SK-N-SH (cell line): ENCODE results near the gene UBE3B. TPM values are rescaled to one million over a fixed set of nuclear protein-coding genes. Genes with fewer than 3 reads are reported as not detected.

ENCODE experiments used
- CTCF ChIA-PET: fragments of 300-600, 350-600 bp; formaldehyde crosslinking; extraction: SDS; loops from one replicate; lab custom pipeline; 2021; lab: Yijun Ruan, JAX
- POLR2A ChIA-PET: fragments of 350-600 bp; sonication (Branson Sonifier 250); formaldehyde crosslinking; extraction: SDS; loops from one replicate; lab custom pipeline; 2020; ENCODE audit warnings: antibody characterized with exemption, inconsistent platforms; lab: Yijun Ruan, JAX
- DNase-seq: peaks from one replicate; pipeline ENCODE4 v3.0.0; 2012
- H2AFZ ChIP-seq: fragments of 200-600 bp; sonication (generic); 2 replicates; pipeline ENCODE4 v1.8.1; 2016; ENCODE audit warnings: antibody characterized with exemption, mild to moderate bottlenecking, low read depth
- H3F3A ChIP-seq: fragments of 200-600 bp; sonication (generic); replicated peaks from 2 replicates; pipeline ENCODE3; 2016; ENCODE audit warnings: antibody characterized with exemption, mild to moderate bottlenecking; ENCODE audit not compliant: insufficient read depth
- H3K27ac ChIP-seq, 2 experiments: fragments of 200-500 bp in 1 of 2; fragments of 200-600 bp in 1 of 2; sonication (Bioruptor generic) in 1 of 2; sonication (generic), shearing (Covaris generic) in 1 of 2; 2 replicates each; pipeline versions ENCODE4 v1.5.1 to v1.6.1; 2014 to 2016; ENCODE audit warnings: low read depth in 2 of 2, inconsistent platforms in 1 of 2, low read length in 1 of 2, mild to moderate bottlenecking in 1 of 2, mixed read lengths in 1 of 2
- H3K27me3 ChIP-seq: fragments of 200-600 bp; sonication (generic), shearing (Covaris generic); 2 replicates; pipeline ENCODE4 v1.6.1; 2016; ENCODE audit warnings: mixed run types; ENCODE audit not compliant: insufficient read depth
- H3K36me3 ChIP-seq, 2 experiments: fragments of 200-500 bp in 1 of 2; fragments of 200-600 bp in 1 of 2; sonication (Bioruptor generic) in 1 of 2; sonication (generic) in 1 of 2; replicated peaks in 1 of 2; 2 replicates each; pipeline versions ENCODE3 to v1.5.1; 2014 to 2016; ENCODE audit warnings: low read length in 1 of 2, mild to moderate bottlenecking in 1 of 2; ENCODE audit not compliant: insufficient read depth in 2 of 2, control insufficient read depth in 1 of 2
- H3K4me1 ChIP-seq, 2 experiments: fragments of 200-500 bp in 1 of 2; fragments of 200-600 bp in 1 of 2; sonication (Bioruptor generic) in 1 of 2; sonication (generic), shearing (Covaris generic) in 1 of 2; 2 replicates each; pipeline versions ENCODE4 v1.5.1 to v1.6.1; 2014 to 2016; ENCODE audit warnings: low read depth in 1 of 2, low read length in 1 of 2, mixed run types in 1 of 2; ENCODE audit not compliant: insufficient read depth in 2 of 2, control insufficient read depth in 1 of 2
- H3K4me2 ChIP-seq: fragments of 200-600 bp; sonication (generic), shearing (Covaris generic); 2 replicates; pipeline ENCODE4 v1.6.1; 2017; ENCODE audit warnings: mixed run types
- H3K4me3 ChIP-seq, 2 experiments: fragments of 200-500 bp in 1 of 2; fragments of 200-600 bp in 1 of 2; sonication (Bioruptor generic) in 1 of 2; sonication (generic), shearing (Covaris generic) in 1 of 2; 2 replicates each; pipeline versions ENCODE4 v1.5.1 to v1.8.1; 2014 to 2016; ENCODE audit warnings: low read depth in 2 of 2, inconsistent platforms in 1 of 2, low read length in 1 of 2, mild to moderate bottlenecking in 1 of 2, mixed read lengths in 1 of 2, moderate library complexity in 1 of 2
- H3K79me2 ChIP-seq: fragments of 200-600 bp; sonication (generic); 2 replicates; pipeline ENCODE4 v1.8.1; 2017; ENCODE audit warnings: mild to moderate bottlenecking; ENCODE audit not compliant: insufficient read depth
- H3K9ac ChIP-seq: fragments of 200-600 bp; sonication (generic); 2 replicates; pipeline ENCODE4 v1.6.1; 2017; ENCODE audit warnings: mixed run types
- H3K9me2 ChIP-seq: fragments of 200-600 bp; sonication (generic); 2 replicates; pipeline ENCODE4 v1.6.1; 2017; ENCODE audit warnings: mixed run types
- H3K9me3 ChIP-seq: fragments of 200-600 bp; sonication (generic); 2 replicates; pipeline ENCODE4 v1.6.1; 2017; ENCODE audit warnings: mixed run types, mild to moderate bottlenecking, moderate library complexity
- H4K20me1 ChIP-seq: fragments of 200-600 bp; sonication (generic); 2 replicates; pipeline ENCODE4 v1.6.1; 2017; ENCODE audit warnings: mild to moderate bottlenecking, mixed run types; ENCODE audit not compliant: insufficient read depth
- EZH2phosphoT487 ChIP-seq: fragments of 200-600 bp; sonication (generic); IDR thresholded peaks from 2 replicates; pipeline ENCODE4 v1.6.1; 2017; ENCODE audit warnings: low read depth, mixed run types, mild to moderate bottlenecking, antibody characterized with exemption, moderate library complexity, borderline replicate concordance
- MEF2A ChIP-seq: IDR thresholded peaks from 2 replicates; pipeline ENCODE4 v1.4.0; 2012; ENCODE audit warnings: low read depth, borderline replicate concordance
- MXI1 ChIP-seq: IDR thresholded peaks from 2 replicates; pipeline ENCODE4 v1.6.1; 2012; ENCODE audit warnings: mild to moderate bottlenecking, low read depth, low read length, improper control_type of control experiment
- NFIC ChIP-seq: IDR thresholded peaks from 2 replicates; pipeline ENCODE4 v1.4.0; 2012; ENCODE audit warnings: borderline replicate concordance
- POLR2AphosphoS5 ChIP-seq: IDR thresholded peaks from 2 replicates; pipeline ENCODE4 v1.6.1; 2012; ENCODE audit warnings: low read depth, low read length
- RAD21 ChIP-seq: IDR thresholded peaks from 2 replicates; pipeline ENCODE4 v1.6.1; 2012; ENCODE audit warnings: mild to moderate bottlenecking, low read length
- RCOR1 ChIP-seq: fragments of 150-350 bp; IDR thresholded peaks from 2 replicates; pipeline ENCODE4 v1.6.1; 2017; ENCODE audit warnings: antibody characterized with exemption, low read length
- RFX5 ChIP-seq: IDR thresholded peaks from 2 replicates; pipeline ENCODE4 v1.6.1; 2012; ENCODE audit warnings: mild to moderate bottlenecking, improper control_type of control experiment, low read length
- SMC3 ChIP-seq: IDR thresholded peaks from 2 replicates; pipeline ENCODE4 v1.6.1; 2012; ENCODE audit warnings: low read depth, low read length, improper control_type of control experiment
- TAF1 ChIP-seq: IDR thresholded peaks from 2 replicates; pipeline ENCODE4 v1.6.1; 2012; ENCODE audit warnings: low read depth, mild to moderate bottlenecking, low read length, moderate library complexity, borderline replicate concordance
- TCF12 ChIP-seq: IDR thresholded peaks from 2 replicates; pipeline ENCODE4 v1.4.0; 2012
- WGBS: methylation state at CpG from one replicate; pipeline ENCODE4 v1.1.6; 2017; ENCODE audit warnings: low lambda C conversion rate; 5-methylcytosine and 5-hydroxymethylcytosine counted together
- polyA plus RNA-seq, 3 experiments: library from polyadenylated mRNA; depleted of rRNA; stranded (reverse); fragments of >200 nt; gene quantifications; 2 replicates each; pipeline ENCODE4 v1.2.3, GENCODE V29; 2012
- TF ChIP-seq, protein P1 (sequence below): fragments of 200-600 bp; sonication (generic); IDR thresholded peaks from 2 replicates; pipeline ENCODE4 v1.6.1; 2017; ENCODE audit warnings: antibody characterized with exemption, mild to moderate bottlenecking, moderate library complexity
- TF ChIP-seq, protein P2 (sequence below): fragments of 150-350 bp; IDR thresholded peaks from 2 replicates; pipeline ENCODE4 v1.6.1; 2016; ENCODE audit warnings: mild to moderate bottlenecking, low read depth, low read length
- TF ChIP-seq, protein P3 (sequence below): IDR thresholded peaks from 2 replicates; pipeline ENCODE4 v1.4.0; 2012; ENCODE audit warnings: low read depth, borderline replicate concordance

Gene UBE3B
- polyA plus RNA-seq, 1 of the 3 experiments (the other 2 are of a cell fraction) = 28.6 TPM

DNA sequence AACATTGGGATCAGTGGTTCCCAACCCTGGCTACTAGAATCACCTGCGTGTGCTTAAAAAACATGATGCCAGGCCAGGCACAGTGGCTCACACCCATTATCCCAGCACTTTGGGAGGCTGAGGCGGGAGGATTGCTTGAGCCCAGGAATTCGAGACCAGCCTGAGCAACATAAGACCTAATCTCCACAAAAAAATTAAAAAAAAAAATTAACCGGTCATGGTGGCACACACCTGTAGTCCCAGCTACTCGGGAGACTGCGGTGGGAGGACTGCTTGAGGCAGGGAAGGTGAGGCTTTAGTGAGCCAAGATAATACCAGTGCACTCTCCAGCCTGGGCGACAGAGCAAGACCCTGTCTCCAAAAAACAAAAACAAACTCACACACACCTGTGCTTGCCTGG, 2.3 kb upstream of the UBE3B start (continued):
- no peak for TF ChIP-seq POLR2AphosphoS5
- no peak for TF ChIP-seq RAD21
- TF ChIP-seq, protein P1, sequence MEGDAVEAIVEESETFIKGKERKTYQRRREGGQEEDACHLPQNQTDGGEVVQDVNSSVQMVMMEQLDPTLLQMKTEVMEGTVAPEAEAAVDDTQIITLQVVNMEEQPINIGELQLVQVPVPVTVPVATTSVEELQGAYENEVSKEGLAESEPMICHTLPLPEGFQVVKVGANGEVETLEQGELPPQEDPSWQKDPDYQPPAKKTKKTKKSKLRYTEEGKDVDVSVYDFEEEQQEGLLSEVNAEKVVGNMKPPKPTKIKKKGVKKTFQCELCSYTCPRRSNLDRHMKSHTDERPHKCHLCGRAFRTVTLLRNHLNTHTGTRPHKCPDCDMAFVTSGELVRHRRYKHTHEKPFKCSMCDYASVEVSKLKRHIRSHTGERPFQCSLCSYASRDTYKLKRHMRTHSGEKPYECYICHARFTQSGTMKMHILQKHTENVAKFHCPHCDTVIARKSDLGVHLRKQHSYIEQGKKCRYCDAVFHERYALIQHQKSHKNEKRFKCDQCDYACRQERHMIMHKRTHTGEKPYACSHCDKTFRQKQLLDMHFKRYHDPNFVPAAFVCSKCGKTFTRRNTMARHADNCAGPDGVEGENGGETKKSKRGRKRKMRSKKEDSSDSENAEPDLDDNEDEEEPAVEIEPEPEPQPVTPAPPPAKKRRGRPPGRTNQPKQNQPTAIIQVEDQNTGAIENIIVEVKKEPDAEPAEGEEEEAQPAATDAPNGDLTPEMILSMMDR = no peak

DNA sequence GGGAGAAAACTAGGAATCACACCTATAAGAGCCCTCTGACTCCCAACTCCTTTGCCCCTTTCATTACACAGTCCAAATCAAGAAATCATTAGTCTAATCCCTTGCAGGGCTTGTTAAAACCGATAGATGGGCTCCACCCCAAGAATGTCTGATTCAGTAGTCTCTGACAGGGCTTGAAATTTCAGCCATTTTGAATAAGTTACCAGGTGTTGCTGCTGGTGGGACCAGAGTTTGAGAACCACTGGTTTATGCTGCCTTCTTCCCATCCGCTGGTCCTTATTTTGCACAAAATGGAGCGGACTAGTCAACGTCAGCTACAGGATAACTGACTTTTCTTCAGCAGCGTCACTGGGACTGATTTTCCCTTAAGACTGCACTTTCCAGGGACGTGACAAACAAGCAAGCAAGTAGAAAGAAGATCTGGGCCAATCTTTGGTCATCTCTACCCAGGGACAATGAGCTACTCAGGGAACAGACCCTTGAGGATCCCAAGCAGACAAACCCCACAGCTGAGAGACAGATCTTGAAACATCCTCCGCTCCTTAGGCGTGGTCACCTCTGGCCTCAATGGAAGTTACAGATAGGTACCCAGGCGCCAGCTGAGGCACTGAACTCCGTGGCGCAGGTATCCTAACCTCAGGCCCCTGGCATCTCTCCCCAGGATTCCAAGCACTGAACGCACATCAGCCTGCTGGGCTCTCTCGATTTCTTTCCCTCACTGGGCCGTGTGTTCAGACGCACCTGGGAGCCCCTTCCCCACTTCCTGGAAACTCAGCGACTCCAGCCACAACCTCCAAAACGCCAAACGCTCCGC, 1.2 kb upstream of the UBE3B start:
- Histone ChIP-seq H3K27ac (peak overlapping the region in 1 of 2 experiments; percentile 87; a peak in 2 of 4 replicates), H3F3A (no peaks in the 10 kb centered on the region), H3K9ac (peak overlapping the region; percentile 95), H3K79me2 (peaks cover 96% of the 10 kb centered on the region), H3K27me3 (no peaks in the 10 kb centered on the region), H3K9me3 (no peaks in the 10 kb centered on the region), H3K4me3 (peak overlapping the region; percentile 93 to 94), H3K9me2 (no peaks in the 10 kb centered on the region), H3K36me3 (peaks cover 0 to 21% of the 10 kb centered on the region in 2 experiments), H3K4me2 (peak overlapping the region; percentile 80), H3K4me1 (peaks cover 16 to 17% of the 10 kb centered on the region in 2 experiments; a peak in 3 of 4 replicates), H2AFZ (no peak overlapping the region), H4K20me1 (peaks cover 34% of the 10 kb centered on the region)
- 14% methylated on average over 16 of the region's 19 CpGs for WGBS
- ChIA-PET CTCF (interaction anchor here (0.8 to 3.5 kb wide), 5 partner anchors 10 to 48 kb away, joined by 3 to 13 read pairs (median 4); no protein-coding TSS in a partner anchor), POLR2A (interaction anchor here (0.9 kb wide), 1 partner anchor 43 kb away, joined by 3 read pairs; no protein-coding TSS in a partner anchor)
- TF ChIP-seq NFIC (no peak), RAD21 (no peak), POLR2AphosphoS5 (no peak; the same call in 1 of the 2 replicates), SMC3 (no peak), MXI1 (no peak), TCF12 (no peak), TAF1 (no peak), RFX5 (no peak), RCOR1 (no peak), EZH2phosphoT487 (no peak), MEF2A (no peak)
- TF ChIP-seq, protein P2, sequence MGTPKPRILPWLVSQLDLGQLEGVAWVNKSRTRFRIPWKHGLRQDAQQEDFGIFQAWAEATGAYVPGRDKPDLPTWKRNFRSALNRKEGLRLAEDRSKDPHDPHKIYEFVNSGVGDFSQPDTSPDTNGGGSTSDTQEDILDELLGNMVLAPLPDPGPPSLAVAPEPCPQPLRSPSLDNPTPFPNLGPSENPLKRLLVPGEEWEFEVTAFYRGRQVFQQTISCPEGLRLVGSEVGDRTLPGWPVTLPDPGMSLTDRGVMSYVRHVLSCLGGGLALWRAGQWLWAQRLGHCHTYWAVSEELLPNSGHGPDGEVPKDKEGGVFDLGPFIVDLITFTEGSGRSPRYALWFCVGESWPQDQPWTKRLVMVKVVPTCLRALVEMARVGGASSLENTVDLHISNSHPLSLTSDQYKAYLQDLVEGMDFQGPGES = no peak
- TF ChIP-seq, protein P3, sequence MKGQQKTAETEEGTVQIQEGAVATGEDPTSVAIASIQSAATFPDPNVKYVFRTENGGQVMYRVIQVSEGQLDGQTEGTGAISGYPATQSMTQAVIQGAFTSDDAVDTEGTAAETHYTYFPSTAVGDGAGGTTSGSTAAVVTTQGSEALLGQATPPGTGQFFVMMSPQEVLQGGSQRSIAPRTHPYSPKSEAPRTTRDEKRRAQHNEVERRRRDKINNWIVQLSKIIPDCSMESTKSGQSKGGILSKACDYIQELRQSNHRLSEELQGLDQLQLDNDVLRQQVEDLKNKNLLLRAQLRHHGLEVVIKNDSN = no peak
- peak; percentile 27 for DNase-seq
